Caco-2 (cell line): Measurements from ENCODE around the gene OSBPL5. TPM values are rescaled to one million over a fixed set of nuclear protein-coding genes. Genes with fewer than 3 reads are reported as not detected.

ENCODE experiments used
- BruUV-seq: library from RNA; stranded (reverse); fragments of 400-500 nt; replicated peaks from 2 replicates; lab custom pipeline; 2021; lab: Mats Ljungman, UMichigan
- CTCF ChIA-PET: fragments of 300-600 bp; sonication (Branson Sonifier 250); formaldehyde crosslinking; loops from one replicate; lab custom pipeline; 2022; ENCODE audit warnings: antibody characterized with exemption; lab: Charles Lee
- POLR2A ChIA-PET: fragments of 300-600 bp; sonication (Branson Sonifier 250); formaldehyde crosslinking; loops from one replicate; lab custom pipeline; 2022; ENCODE audit warnings: antibody characterized with exemption; lab: Charles Lee
- DNase-seq, 2 experiments: peaks; one replicate each; pipeline versions ENCODE4 v3.0.0 to v3.0.0-alpha.2; 2020 to 2022
- H3K27me3 ChIP-seq: replicated peaks from 2 replicates; pipeline ENCODE4 v1.6.0; 2011; ENCODE audit warnings: low read length; ENCODE audit not compliant: control insufficient read depth, insufficient read depth
- H3K36me3 ChIP-seq: 2 replicates; pipeline ENCODE4 v1.5.1; 2011; ENCODE audit warnings: low read length; ENCODE audit not compliant: control insufficient read depth, insufficient read depth
- H3K4me1 ChIP-seq: fragments of 250-450 bp; sonication (Bioruptor Pico); 2 replicates; pipeline ENCODE4 v1.5.1; 2020; ENCODE audit warnings: mild to moderate bottlenecking
- H3K4me3 ChIP-seq: 2 replicates; pipeline ENCODE4 v1.5.1; 2011; ENCODE audit warnings: low read depth, mild to moderate bottlenecking, control low read depth, low read length
- H3K9me3 ChIP-seq: fragments of 250-450 bp; sonication (Bioruptor Pico); 2 replicates; pipeline ENCODE4 v1.5.1; 2020; ENCODE audit warnings: mild to moderate bottlenecking, moderate library complexity
- H3K27ac Mint-ChIP-seq: one replicate; pipeline ENCODE4 v1.8.0; 2022; ENCODE audit warnings: mixed read lengths; ENCODE audit not compliant: unreplicated experiment
- H3K27me3 Mint-ChIP-seq: one replicate; pipeline ENCODE4 v1.8.0; 2022; ENCODE audit warnings: mixed read lengths; ENCODE audit not compliant: insufficient read depth, unreplicated experiment
- H3K36me3 Mint-ChIP-seq: one replicate; pipeline ENCODE4 v1.8.0; 2022; ENCODE audit warnings: mild to moderate bottlenecking, mixed read lengths; ENCODE audit not compliant: insufficient read depth, unreplicated experiment
- H3K4me1 Mint-ChIP-seq: one replicate; pipeline ENCODE4 v1.8.0; 2022; ENCODE audit warnings: low read depth, mixed read lengths; ENCODE audit not compliant: unreplicated experiment
- H3K4me3 Mint-ChIP-seq: one replicate; pipeline ENCODE4 v1.8.0; 2022; ENCODE audit warnings: mild to moderate bottlenecking, moderate library complexity, mixed read lengths; ENCODE audit not compliant: unreplicated experiment
- H3K9me3 Mint-ChIP-seq: one replicate; pipeline ENCODE4 v1.8.0; 2022; ENCODE audit warnings: mixed read lengths; ENCODE audit not compliant: unreplicated experiment
- intact Hi-C: fragments of 100-400 bp; cut with micrococcal nuclease; formaldehyde crosslinking; loops from one replicate; pipeline ENCODE4 v1.10.0; 2022; ENCODE audit not compliant: unreplicated experiment
- total RNA-seq: library from RNA; stranded (reverse); gene quantifications from 2 replicates; pipeline ENCODE4 v1.2.3, GENCODE V29; 2022
- TF ChIP-seq, protein P1 (sequence below), 2 experiments: fragments of 200-600 bp in 1 of 2; IDR thresholded peaks; 1 replicate in 1 of 2; 2 replicates in 1 of 2; pipeline versions ENCODE4 v1.5.1 to v1.8.0; 2011 to 2022; ENCODE audit warnings: antibody characterized with exemption in 1 of 2, control low read depth in 1 of 2, inconsistent platforms in 1 of 2, low read depth in 1 of 2, low read length in 1 of 2, mild to moderate bottlenecking in 1 of 2, moderate library complexity in 1 of 2; ENCODE audit not compliant: insufficient read depth in 1 of 2, severe bottlenecking in 1 of 2, unreplicated experiment in 1 of 2

Gene OSBPL5
- total RNA-seq, 1 experiment from 2014 or later: 4.9 TPM

DNA sequence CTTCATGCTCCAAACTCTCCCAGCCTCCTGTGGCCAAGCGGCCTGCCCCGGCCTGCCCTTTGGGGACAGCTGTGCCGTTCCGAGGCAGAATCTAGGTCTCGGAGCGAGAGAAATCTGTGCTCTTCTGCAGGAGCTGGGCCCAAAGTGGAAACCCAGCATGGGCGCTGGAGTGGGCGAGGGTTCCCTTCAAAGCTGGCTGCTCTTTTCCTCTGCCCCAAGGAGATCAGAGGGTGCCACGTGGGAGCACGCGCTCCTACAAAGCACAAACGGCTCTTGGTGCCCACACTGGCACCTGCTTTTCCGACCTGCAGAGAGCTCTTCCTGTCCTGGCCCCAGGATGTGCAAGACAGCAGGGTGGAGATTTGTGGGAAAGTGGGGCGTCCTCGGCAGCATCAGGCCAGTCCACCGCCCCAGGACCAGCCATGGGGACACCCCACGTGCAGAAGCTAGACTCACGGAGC, 6.9 kb downstream of the OSBPL5 start:
- H3K27me3 Mint-ChIP-seq: no peaks in the 10 kb centered on the region
- TF ChIP-seq, protein P1, sequence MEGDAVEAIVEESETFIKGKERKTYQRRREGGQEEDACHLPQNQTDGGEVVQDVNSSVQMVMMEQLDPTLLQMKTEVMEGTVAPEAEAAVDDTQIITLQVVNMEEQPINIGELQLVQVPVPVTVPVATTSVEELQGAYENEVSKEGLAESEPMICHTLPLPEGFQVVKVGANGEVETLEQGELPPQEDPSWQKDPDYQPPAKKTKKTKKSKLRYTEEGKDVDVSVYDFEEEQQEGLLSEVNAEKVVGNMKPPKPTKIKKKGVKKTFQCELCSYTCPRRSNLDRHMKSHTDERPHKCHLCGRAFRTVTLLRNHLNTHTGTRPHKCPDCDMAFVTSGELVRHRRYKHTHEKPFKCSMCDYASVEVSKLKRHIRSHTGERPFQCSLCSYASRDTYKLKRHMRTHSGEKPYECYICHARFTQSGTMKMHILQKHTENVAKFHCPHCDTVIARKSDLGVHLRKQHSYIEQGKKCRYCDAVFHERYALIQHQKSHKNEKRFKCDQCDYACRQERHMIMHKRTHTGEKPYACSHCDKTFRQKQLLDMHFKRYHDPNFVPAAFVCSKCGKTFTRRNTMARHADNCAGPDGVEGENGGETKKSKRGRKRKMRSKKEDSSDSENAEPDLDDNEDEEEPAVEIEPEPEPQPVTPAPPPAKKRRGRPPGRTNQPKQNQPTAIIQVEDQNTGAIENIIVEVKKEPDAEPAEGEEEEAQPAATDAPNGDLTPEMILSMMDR (IDR thresholded peaks at IDR 0.05; ENCODE audit: insufficient read depth in 1 of 2, low read depth in 1 of 2, low read length in 1 of 2, severe bottlenecking in 1 of 2, unreplicated experiment in 1 of 2): no peak
- H3K4me3 ChIP-seq: no peak overlapping the region
- ChIA-PET POLR2A (no interaction called here), CTCF (no interaction called here)
- no peak overlapping the region for H3K27ac Mint-ChIP-seq
- intact Hi-C loops: no loop called here
- no peaks in the 10 kb centered on the region for H3K9me3 Mint-ChIP-seq
- no peaks in the 10 kb centered on the region for H3K4me1 Mint-ChIP-seq
- no peaks in the 10 kb centered on the region for H3K9me3 ChIP-seq
- no peak overlapping the region for H3K4me3 Mint-ChIP-seq
- no peaks in the 10 kb centered on the region for H3K4me1 ChIP-seq
- no TSS peak for BruUV-seq
- DNase-seq: no peak
- H3K36me3 ChIP-seq: no peaks in the 10 kb centered on the region
- no peaks in the 10 kb centered on the region for H3K27me3 ChIP-seq
- H3K36me3 Mint-ChIP-seq: peaks cover 9% of the 10 kb centered on the region

DNA sequence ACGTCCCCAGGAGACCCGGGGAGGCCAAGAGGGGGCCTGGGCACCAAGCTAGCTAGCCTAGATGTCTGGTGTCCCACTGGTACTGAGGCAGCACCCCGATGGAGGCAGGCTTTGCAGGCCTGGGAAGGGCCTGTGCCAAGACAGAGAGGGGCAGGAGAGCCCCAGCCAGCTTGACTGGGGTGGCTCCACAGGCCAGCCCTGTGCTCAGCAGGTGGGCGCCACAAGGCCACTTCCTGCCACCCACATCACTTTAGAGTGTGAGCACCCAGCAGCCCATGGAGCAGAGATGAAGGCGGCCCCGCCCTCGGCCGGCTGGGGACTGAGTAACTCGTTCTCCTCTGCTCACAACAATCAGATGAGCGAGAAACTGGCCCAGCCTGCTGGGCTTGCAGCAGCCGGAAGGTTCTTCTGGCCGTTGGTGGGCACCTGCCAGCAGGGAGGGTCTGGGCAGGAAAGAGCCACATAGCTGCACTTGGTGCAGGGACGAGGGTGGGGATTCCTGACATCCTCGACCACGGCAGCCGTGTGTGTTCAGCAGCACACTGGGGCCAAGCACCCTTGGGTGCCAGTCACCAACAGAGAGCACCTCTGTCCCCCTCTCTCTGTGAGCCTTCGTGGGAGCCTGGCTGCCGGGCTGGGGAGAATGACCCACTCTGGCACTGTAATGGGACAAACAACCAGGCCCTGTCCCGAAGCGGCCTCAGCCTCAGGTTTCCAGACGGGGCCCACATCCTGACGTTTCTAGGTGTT, 7.6 kb downstream of the OSBPL5 start:
- H3K4me3 Mint-ChIP-seq: no peak overlapping the region
- no peak overlapping the region for H3K27ac Mint-ChIP-seq
- DNase-seq: no peak
- Histone ChIP-seq H3K36me3 (no peaks in the 10 kb centered on the region), H3K4me1 (0 out of 2 replicates have a peak, but pooled peaks cover 3% of the 10 kb centered on the region), H3K27me3 (no peaks in the 10 kb centered on the region), H3K9me3 (no peaks in the 10 kb centered on the region), H3K4me3 (no peak overlapping the region)
- no peaks in the 10 kb centered on the region for H3K4me1 Mint-ChIP-seq
- TF ChIP-seq, protein P1 (IDR thresholded peaks at IDR 0.05; ENCODE audit: insufficient read depth in 1 of 2, low read depth in 1 of 2, low read length in 1 of 2, severe bottlenecking in 1 of 2, unreplicated experiment in 1 of 2): no peak
- intact Hi-C loops: no loop called here
- ChIA-PET CTCF (no interaction called here), POLR2A (no interaction called here)
- H3K36me3 Mint-ChIP-seq: peaks cover 9% of the 10 kb centered on the region
- H3K27me3 Mint-ChIP-seq: no peaks in the 10 kb centered on the region
- H3K9me3 Mint-ChIP-seq: no peaks in the 10 kb centered on the region
- no TSS peak for BruUV-seq

DNA sequence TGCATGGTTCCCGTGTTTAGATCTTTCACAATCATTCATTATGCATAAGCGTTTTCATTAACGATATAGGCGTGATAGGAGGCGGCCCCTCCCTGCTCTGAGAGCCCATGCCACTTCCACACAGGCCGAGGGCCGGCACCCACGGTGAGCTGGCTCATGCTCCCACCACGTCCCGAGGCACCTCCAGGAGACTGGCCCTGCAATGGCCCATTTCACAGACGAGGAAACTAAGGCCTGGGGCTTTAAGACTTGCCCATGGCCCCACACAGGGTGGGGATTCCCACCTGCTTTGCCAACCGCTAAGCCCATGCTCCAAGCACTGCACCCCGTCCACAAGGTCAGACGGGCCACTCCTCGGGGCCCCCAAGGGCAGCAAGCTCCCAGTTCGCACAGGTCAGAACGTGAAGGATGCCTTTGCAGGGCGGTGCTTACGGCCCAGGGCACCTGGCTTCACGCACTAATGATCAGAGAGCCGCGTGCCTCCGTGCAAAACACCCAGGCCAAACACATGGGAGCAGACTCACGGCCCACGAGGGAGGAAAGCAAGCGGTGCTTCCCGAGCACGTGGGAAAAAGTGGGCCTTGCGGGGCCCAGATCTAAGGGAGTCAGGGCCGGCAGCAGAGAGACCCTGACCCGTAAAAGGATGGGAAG, 8.3 kb downstream of the OSBPL5 start:
- H3K27me3 ChIP-seq: no peaks in the 10 kb centered on the region
- no peak overlapping the region for H3K4me3 Mint-ChIP-seq
- no peaks in the 10 kb centered on the region for H3K9me3 Mint-ChIP-seq
- no peak overlapping the region for H3K27ac Mint-ChIP-seq
- H3K27me3 Mint-ChIP-seq: no peaks in the 10 kb centered on the region
- H3K4me3 ChIP-seq: no peak overlapping the region
- no peaks in the 10 kb centered on the region for H3K36me3 ChIP-seq
- 0 out of 2 replicates have a peak, but pooled peaks cover 3% of the 10 kb centered on the region for H3K4me1 ChIP-seq
- ChIA-PET POLR2A (no interaction called here), CTCF (no interaction called here)
- no peak for DNase-seq
- intact Hi-C loops: no loop called here
- no peaks in the 10 kb centered on the region for H3K4me1 Mint-ChIP-seq
- H3K36me3 Mint-ChIP-seq: peaks cover 9% of the 10 kb centered on the region
- BruUV-seq: no TSS peak
- TF ChIP-seq, protein P1 (IDR thresholded peaks at IDR 0.05; ENCODE audit: insufficient read depth in 1 of 2, low read depth in 1 of 2, low read length in 1 of 2, severe bottlenecking in 1 of 2, unreplicated experiment in 1 of 2): no peak
- no peaks in the 10 kb centered on the region for H3K9me3 ChIP-seq
